ENCODE data around the gene SIK3. TPM values are rescaled to one million over a fixed set of nuclear protein-coding genes. Genes with fewer than 3 reads are reported as not detected.

The SIK3 gene
- total RNA-seq, 1 experiment from 2014 or later: 31.4 TPM

DNA sequence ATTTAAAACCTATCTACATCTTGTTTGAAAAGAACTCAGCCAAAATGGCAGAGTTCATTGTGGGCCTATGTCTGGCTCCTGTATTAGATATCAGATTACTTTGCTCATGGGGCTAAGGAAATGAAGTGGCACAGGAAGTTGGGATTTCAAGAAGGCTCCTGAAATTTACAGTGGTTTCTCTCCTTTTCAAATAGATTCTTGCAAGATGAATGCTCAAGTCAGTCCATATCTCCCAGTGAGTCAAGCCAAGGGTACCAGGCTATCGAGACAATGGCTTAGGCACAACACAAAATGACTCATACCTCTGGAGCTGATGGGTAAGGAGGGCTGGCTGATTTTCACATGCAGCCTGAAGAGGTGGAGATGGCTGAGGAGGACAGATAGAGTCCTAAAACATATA lies 236.7 kb downstream of the SIK3 start:
- no peak overlapping the region for H2AK5ac ChIP-seq (ENCODE audit: insufficient read length, low read length)
- no peaks in the 10 kb centered on the region for H3K9me3 ChIP-seq (ENCODE audit: control insufficient read depth, low read depth, low read length)
- no peak overlapping the region for H3K56ac ChIP-seq (ENCODE audit: insufficient read length, low read depth, low read length)
- Mint-ChIP-seq H3K36me3 (ENCODE audit: insufficient read depth in 1 of 3, low read depth in 3 of 3) (peaks cover 19 to 70% (median 63%) of the 10 kb centered on the region in 3 experiments), H3K4me3 (no peak overlapping the region), H3K27ac (peak overlapping the region in 1 of 3 experiments; percentile 24; a peak in 1 of 7 replicates), H3K9me3 (no peaks in the 10 kb centered on the region), H3K27me3 (ENCODE audit: low read depth) (no peaks in the 10 kb centered on the region), H3K4me1 (no peaks in the 10 kb centered on the region)
- H3K18ac ChIP-seq (ENCODE audit: insufficient read length, low read depth, low read length): no peak overlapping the region
- H3K14ac ChIP-seq (ENCODE audit: insufficient read depth, low read length): no peak overlapping the region
- no peaks in the 10 kb centered on the region for H3K23me2 ChIP-seq (ENCODE audit: insufficient read length, low read depth, low read length, poor library complexity, severe bottlenecking)
- H2BK120ac ChIP-seq (ENCODE audit: low read depth, low read length, poor library complexity, severe bottlenecking): no peak overlapping the region
- no peak overlapping the region for H3K4ac ChIP-seq (ENCODE audit: low read depth, low read length)
- no peak overlapping the region for H3T11ph ChIP-seq (ENCODE audit: low read length)
- no peaks in the 10 kb centered on the region for H3K4me1 ChIP-seq (ENCODE audit: insufficient read depth, low read length)
- H2BK15ac ChIP-seq (ENCODE audit: low read depth, low read length): no peak overlapping the region
- no peak overlapping the region for H4K8ac ChIP-seq (replicated peaks; ENCODE audit: insufficient read length, low read depth, low read length)
- H2BK12ac ChIP-seq (ENCODE audit: insufficient read length, low read depth, low read length): no peak overlapping the region
- no peaks in the 10 kb centered on the region for H3K79me1 ChIP-seq (ENCODE audit: insufficient read depth, low read depth, low read length, poor library complexity, severe bottlenecking)
- no peak overlapping the region for H3K9ac ChIP-seq (ENCODE audit: extremely low read depth, insufficient read length, low read length)
- no peak for DNase-seq
- H4K20me1 ChIP-seq (ENCODE audit: control insufficient read depth, insufficient read depth, insufficient read length): no peaks in the 10 kb centered on the region
- H3K79me2 ChIP-seq (ENCODE audit: insufficient read depth, low read length): no peaks in the 10 kb centered on the region
- WGBS (ENCODE audit: extremely low coverage, insufficient read length, low lambda C conversion rate): no CpG with 5 or more reads among the region's 1 CpG
- TF ChIP-seq, protein P1, sequence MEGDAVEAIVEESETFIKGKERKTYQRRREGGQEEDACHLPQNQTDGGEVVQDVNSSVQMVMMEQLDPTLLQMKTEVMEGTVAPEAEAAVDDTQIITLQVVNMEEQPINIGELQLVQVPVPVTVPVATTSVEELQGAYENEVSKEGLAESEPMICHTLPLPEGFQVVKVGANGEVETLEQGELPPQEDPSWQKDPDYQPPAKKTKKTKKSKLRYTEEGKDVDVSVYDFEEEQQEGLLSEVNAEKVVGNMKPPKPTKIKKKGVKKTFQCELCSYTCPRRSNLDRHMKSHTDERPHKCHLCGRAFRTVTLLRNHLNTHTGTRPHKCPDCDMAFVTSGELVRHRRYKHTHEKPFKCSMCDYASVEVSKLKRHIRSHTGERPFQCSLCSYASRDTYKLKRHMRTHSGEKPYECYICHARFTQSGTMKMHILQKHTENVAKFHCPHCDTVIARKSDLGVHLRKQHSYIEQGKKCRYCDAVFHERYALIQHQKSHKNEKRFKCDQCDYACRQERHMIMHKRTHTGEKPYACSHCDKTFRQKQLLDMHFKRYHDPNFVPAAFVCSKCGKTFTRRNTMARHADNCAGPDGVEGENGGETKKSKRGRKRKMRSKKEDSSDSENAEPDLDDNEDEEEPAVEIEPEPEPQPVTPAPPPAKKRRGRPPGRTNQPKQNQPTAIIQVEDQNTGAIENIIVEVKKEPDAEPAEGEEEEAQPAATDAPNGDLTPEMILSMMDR (conservative IDR thresholded peaks at IDR 0.05): no peak
- no peak overlapping the region for H3K23ac ChIP-seq (ENCODE audit: insufficient read length, low read depth, low read length)
- H2BK20ac ChIP-seq (ENCODE audit: low read depth, low read length, poor library complexity, severe bottlenecking): no peak overlapping the region
- H2BK5ac ChIP-seq (ENCODE audit: insufficient read length, low read length): no peak overlapping the region
- no peaks in the 10 kb centered on the region for H3K27me3 ChIP-seq (ENCODE audit: insufficient read depth, low read length)
- no peak overlapping the region for H4K5ac ChIP-seq (ENCODE audit: insufficient read length, low read depth, low read length)
- H3K4me2 ChIP-seq (ENCODE audit: insufficient read depth, insufficient read length, low read length): no peak overlapping the region
- no peak overlapping the region for H3K27ac ChIP-seq (ENCODE audit: insufficient read length, low read depth, low read length)
- H2AFZ ChIP-seq (ENCODE audit: low read length): no peak overlapping the region
- no peak overlapping the region for H4K91ac ChIP-seq (ENCODE audit: insufficient read length, low read depth, low read length)
